ENCODE results near the gene CDC14B.

DNA sequence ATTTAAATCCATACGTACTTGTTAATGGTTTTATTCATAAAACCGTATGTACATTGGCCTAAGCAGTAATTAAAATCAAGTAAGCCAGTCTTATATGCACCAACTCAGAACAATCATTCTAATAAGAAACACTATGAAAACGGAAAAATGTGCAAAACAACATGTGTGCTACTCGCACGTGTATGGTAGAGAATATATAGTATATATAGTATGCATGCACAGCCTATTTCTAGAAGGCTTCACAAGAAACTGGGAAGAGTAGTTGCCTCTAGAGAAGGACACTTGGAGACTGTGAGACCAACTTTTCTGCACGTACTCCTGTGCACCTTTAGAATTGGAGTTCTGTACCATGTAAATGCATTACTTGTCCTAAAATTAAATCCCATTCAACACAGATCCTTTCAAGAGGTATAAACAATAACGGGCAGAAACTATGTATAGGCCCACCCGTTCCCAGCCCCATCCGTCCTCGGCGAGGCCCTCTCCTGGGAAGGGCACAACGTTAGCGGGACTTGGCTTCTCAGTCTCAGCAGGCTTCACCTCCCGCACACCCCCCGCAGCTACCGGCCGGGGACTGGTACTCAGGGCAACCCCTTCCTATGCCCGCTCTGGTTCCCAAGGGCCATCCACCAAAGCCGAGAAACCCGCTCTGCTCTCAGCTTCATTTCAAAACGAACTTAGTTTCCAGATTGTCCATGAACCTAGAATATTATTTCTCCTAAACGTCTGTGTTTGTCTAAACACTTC, 2.0 kb downstream of the CDC14B start:
- TF ChIP-seq, protein P1, sequence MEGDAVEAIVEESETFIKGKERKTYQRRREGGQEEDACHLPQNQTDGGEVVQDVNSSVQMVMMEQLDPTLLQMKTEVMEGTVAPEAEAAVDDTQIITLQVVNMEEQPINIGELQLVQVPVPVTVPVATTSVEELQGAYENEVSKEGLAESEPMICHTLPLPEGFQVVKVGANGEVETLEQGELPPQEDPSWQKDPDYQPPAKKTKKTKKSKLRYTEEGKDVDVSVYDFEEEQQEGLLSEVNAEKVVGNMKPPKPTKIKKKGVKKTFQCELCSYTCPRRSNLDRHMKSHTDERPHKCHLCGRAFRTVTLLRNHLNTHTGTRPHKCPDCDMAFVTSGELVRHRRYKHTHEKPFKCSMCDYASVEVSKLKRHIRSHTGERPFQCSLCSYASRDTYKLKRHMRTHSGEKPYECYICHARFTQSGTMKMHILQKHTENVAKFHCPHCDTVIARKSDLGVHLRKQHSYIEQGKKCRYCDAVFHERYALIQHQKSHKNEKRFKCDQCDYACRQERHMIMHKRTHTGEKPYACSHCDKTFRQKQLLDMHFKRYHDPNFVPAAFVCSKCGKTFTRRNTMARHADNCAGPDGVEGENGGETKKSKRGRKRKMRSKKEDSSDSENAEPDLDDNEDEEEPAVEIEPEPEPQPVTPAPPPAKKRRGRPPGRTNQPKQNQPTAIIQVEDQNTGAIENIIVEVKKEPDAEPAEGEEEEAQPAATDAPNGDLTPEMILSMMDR (IDR thresholded peaks at IDR 0.05; ENCODE audit: borderline replicate concordance, extremely low read depth, low read length, poor library complexity, severe bottlenecking) = no peak
- no peak for TF ChIP-seq EZH2 (IDR thresholded peaks at IDR 0.05; ENCODE audit: borderline replicate concordance, low read depth, low read length, severe bottlenecking)
